Skeletal muscle satellite cell (primary cell): ENCODE measurements around the gene FBXL13. TPM values are rescaled to one million over a fixed set of nuclear protein-coding genes. Genes with fewer than 3 reads are reported as not detected.

Experiments
- small RNA-seq: library from RNA; depleted of rRNA; stranded (forward); fragments of <200 nt; gene quantifications from one replicate; pipeline ENCODE3, GENCODE V24; 2012

FBXL13 gene

Small RNA genes lying within 50 kb of the gene (small RNA-seq; reads per million reads assigned to genes)
- gene RNU6-1136P: not detected
